Liver (tissue), 3 donors: ENCODE results near the gene EPHA6.

Experiments used
- EGR1 ChIP-seq, 2 donors: IDR thresholded peaks; 2 replicates each; pipeline ENCODE4 v1.6.1; 2016 to 2018; ENCODE audit warnings: antibody characterized with exemption in 2 of 2, low read depth in 2 of 2
- FOXA2 ChIP-seq: IDR thresholded peaks from 2 replicates; pipeline ENCODE4 v1.6.1; 2016; ENCODE audit warnings: antibody characterized with exemption
- JUND ChIP-seq, 2 donors: IDR thresholded peaks; 2 replicates each; pipeline ENCODE4 v1.6.1; 2016; ENCODE audit warnings: antibody characterized with exemption in 2 of 2
- MAX ChIP-seq: IDR thresholded peaks from 2 replicates; pipeline ENCODE4 v1.6.1; 2016; ENCODE audit warnings: antibody characterized with exemption
- RAD21 ChIP-seq, 2 donors: IDR thresholded peaks; 2 replicates each; pipeline ENCODE4 v1.6.1; 2016; ENCODE audit warnings: antibody characterized with exemption in 2 of 2, mild to moderate bottlenecking in 2 of 2
- RXRA ChIP-seq, 2 donors: IDR thresholded peaks; 2 replicates each; pipeline ENCODE4 v1.6.1; 2017 to 2018; ENCODE audit warnings: antibody characterized with exemption in 2 of 2, mild to moderate bottlenecking in 1 of 2
- SP1 ChIP-seq: IDR thresholded peaks from 2 replicates; pipeline ENCODE4 v1.6.1; 2018; ENCODE audit warnings: antibody characterized with exemption, mild to moderate bottlenecking
- TAF1 ChIP-seq: conservative IDR thresholded peaks from 2 replicates; pipeline ENCODE4 v1.6.1; 2016; ENCODE audit warnings: antibody characterized with exemption, mild to moderate bottlenecking
- YY1 ChIP-seq: IDR thresholded peaks from 2 replicates; pipeline ENCODE4 v1.6.1; 2016; ENCODE audit warnings: antibody characterized with exemption, mild to moderate bottlenecking
- TF ChIP-seq, protein P1 (sequence below): fragments of 150-350 bp; IDR thresholded peaks from 2 replicates; pipeline ENCODE4 v1.5.1; 2017; ENCODE audit warnings: improper control_type of control experiment, low read depth, low read length; ENCODE audit not compliant: missing input control
- TF ChIP-seq, protein P2 (sequence below): IDR thresholded peaks from 2 replicates; pipeline ENCODE4 v1.6.1; 2016; ENCODE audit warnings: antibody characterized with exemption
- TF ChIP-seq, protein P3 (sequence below): IDR thresholded peaks from 2 replicates; pipeline ENCODE4 v1.6.1; 2016; ENCODE audit warnings: antibody characterized with exemption
- TF ChIP-seq, protein P4 (sequence below): IDR thresholded peaks from 2 replicates; pipeline ENCODE4 v1.6.1; 2016; ENCODE audit warnings: antibody characterized with exemption, mild to moderate bottlenecking
- donor health status: healthy.
- donor health status: healthy.

DNA sequence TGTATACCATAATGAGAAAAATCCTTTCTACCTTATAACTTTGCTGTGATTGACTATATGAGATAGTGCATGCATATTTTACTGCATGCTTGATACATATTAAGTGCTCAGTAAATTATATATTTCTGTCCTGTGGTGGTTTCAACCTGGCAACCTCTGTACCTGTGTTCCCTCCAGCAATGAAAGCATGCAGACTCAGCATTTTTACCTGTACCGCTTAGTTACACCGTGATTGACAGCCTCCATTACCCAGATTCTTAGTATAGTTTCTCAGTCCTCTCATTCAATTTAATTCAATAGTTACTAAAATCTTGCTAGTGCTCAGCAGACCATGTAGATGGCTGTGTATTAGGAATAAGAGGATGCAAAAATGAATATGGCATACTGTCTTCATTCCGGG, 386.0 kb downstream of the EPHA6 start:
- TF ChIP-seq YY1, result no peak
- TF ChIP-seq, protein P1, sequence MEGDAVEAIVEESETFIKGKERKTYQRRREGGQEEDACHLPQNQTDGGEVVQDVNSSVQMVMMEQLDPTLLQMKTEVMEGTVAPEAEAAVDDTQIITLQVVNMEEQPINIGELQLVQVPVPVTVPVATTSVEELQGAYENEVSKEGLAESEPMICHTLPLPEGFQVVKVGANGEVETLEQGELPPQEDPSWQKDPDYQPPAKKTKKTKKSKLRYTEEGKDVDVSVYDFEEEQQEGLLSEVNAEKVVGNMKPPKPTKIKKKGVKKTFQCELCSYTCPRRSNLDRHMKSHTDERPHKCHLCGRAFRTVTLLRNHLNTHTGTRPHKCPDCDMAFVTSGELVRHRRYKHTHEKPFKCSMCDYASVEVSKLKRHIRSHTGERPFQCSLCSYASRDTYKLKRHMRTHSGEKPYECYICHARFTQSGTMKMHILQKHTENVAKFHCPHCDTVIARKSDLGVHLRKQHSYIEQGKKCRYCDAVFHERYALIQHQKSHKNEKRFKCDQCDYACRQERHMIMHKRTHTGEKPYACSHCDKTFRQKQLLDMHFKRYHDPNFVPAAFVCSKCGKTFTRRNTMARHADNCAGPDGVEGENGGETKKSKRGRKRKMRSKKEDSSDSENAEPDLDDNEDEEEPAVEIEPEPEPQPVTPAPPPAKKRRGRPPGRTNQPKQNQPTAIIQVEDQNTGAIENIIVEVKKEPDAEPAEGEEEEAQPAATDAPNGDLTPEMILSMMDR, result no peak
- TF ChIP-seq MAX, result no peak
- TF ChIP-seq, protein P2, sequence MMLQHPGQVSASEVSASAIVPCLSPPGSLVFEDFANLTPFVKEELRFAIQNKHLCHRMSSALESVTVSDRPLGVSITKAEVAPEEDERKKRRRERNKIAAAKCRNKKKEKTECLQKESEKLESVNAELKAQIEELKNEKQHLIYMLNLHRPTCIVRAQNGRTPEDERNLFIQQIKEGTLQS, result no peak
- no peak for TF ChIP-seq JUND (IDR thresholded peaks at IDR 0.05)
- TF ChIP-seq, protein P3, sequence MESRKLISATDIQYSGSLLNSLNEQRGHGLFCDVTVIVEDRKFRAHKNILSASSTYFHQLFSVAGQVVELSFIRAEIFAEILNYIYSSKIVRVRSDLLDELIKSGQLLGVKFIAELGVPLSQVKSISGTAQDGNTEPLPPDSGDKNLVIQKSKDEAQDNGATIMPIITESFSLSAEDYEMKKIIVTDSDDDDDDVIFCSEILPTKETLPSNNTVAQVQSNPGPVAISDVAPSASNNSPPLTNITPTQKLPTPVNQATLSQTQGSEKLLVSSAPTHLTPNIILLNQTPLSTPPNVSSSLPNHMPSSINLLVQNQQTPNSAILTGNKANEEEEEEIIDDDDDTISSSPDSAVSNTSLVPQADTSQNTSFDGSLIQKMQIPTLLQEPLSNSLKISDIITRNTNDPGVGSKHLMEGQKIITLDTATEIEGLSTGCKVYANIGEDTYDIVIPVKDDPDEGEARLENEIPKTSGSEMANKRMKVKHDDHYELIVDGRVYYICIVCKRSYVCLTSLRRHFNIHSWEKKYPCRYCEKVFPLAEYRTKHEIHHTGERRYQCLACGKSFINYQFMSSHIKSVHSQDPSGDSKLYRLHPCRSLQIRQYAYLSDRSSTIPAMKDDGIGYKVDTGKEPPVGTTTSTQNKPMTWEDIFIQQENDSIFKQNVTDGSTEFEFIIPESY, result no peak
- TF ChIP-seq SP1, result no peak
- TF ChIP-seq TAF1, result no peak
- TF ChIP-seq EGR1 (IDR thresholded peaks at IDR 0.05; ENCODE audit: low read depth in 2 of 2), result no peak
- TF ChIP-seq RAD21 (IDR thresholded peaks at IDR 0.05), result no peak
- no peak for TF ChIP-seq RXRA (IDR thresholded peaks at IDR 0.05)
- TF ChIP-seq, protein P4, sequence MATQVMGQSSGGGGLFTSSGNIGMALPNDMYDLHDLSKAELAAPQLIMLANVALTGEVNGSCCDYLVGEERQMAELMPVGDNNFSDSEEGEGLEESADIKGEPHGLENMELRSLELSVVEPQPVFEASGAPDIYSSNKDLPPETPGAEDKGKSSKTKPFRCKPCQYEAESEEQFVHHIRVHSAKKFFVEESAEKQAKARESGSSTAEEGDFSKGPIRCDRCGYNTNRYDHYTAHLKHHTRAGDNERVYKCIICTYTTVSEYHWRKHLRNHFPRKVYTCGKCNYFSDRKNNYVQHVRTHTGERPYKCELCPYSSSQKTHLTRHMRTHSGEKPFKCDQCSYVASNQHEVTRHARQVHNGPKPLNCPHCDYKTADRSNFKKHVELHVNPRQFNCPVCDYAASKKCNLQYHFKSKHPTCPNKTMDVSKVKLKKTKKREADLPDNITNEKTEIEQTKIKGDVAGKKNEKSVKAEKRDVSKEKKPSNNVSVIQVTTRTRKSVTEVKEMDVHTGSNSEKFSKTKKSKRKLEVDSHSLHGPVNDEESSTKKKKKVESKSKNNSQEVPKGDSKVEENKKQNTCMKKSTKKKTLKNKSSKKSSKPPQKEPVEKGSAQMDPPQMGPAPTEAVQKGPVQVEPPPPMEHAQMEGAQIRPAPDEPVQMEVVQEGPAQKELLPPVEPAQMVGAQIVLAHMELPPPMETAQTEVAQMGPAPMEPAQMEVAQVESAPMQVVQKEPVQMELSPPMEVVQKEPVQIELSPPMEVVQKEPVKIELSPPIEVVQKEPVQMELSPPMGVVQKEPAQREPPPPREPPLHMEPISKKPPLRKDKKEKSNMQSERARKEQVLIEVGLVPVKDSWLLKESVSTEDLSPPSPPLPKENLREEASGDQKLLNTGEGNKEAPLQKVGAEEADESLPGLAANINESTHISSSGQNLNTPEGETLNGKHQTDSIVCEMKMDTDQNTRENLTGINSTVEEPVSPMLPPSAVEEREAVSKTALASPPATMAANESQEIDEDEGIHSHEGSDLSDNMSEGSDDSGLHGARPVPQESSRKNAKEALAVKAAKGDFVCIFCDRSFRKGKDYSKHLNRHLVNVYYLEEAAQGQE, result no peak
- TF ChIP-seq FOXA2, result no peak
